Stomach (tissue), 4 donors: ENCODE measurements around the gene TBC1D5.

Experiments
- EP300 ChIP-seq: sonication (generic); formaldehyde crosslinking; IDR thresholded peaks from one replicate; pipeline ENCODE4 v1.6.1; 2017; ENCODE audit warnings: antibody characterized with exemption
- TF ChIP-seq, protein P1 (sequence below), 7 experiments: fragments of 450-650 bp in 4 of 7; fragments of 200-600 bp in 3 of 7; sonication (generic) in 3 of 7; IDR thresholded peaks; one replicate each; pipeline ENCODE4 v1.5.1; 2016 to 2019; ENCODE audit warnings: antibody characterized with exemption in 7 of 7, control low read depth in 2 of 7, mild to moderate bottlenecking in 1 of 7

DNA sequence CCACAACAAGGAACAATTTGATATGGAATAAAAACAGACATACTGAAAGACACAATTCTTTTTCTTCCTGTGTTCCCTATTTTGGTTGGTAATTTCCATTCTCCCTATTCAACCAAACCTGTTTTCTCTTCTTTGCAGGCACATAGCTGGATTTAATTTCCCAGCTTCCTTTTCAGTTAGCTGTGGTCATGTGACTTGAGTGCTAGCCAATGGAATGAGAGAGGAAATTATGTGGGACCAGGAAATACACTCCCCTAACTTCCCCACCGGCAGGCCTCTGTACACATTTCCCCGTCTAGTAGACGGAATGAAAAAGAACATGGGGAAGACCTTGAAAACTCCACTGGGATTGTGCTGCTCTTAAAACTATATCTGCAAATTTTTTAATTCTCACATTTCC is 351.6 kb downstream of the TBC1D5 start:
- TF ChIP-seq, protein P1, sequence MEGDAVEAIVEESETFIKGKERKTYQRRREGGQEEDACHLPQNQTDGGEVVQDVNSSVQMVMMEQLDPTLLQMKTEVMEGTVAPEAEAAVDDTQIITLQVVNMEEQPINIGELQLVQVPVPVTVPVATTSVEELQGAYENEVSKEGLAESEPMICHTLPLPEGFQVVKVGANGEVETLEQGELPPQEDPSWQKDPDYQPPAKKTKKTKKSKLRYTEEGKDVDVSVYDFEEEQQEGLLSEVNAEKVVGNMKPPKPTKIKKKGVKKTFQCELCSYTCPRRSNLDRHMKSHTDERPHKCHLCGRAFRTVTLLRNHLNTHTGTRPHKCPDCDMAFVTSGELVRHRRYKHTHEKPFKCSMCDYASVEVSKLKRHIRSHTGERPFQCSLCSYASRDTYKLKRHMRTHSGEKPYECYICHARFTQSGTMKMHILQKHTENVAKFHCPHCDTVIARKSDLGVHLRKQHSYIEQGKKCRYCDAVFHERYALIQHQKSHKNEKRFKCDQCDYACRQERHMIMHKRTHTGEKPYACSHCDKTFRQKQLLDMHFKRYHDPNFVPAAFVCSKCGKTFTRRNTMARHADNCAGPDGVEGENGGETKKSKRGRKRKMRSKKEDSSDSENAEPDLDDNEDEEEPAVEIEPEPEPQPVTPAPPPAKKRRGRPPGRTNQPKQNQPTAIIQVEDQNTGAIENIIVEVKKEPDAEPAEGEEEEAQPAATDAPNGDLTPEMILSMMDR (IDR thresholded peaks at IDR 0.05): no peak
- no peak for TF ChIP-seq EP300
